ENCODE results near the gene CTNNBL1.

The CTNNBL1 gene

GRCh38 chr20:37901654-37902503 lies 208.0 kb downstream of the CTNNBL1 start:
- peak; percentile 11 to 28 for DNase-seq (ENCODE audit: low read depth in 1 of 2, low spot score in 1 of 2)
- Histone ChIP-seq H3K27ac (replicated peaks) (no peak overlapping the region), H3K27me3 (ENCODE audit: insufficient read depth, poor library complexity, severe bottlenecking) (peaks cover 18% of the 10 kb centered on the region), H3K4me3 (replicated peaks; ENCODE audit: insufficient read depth, low read length) (no peak overlapping the region)
- TF ChIP-seq GABPA (IDR thresholded peaks at IDR 0.05; ENCODE audit: low read depth) = no peak
- TF ChIP-seq, protein P1, sequence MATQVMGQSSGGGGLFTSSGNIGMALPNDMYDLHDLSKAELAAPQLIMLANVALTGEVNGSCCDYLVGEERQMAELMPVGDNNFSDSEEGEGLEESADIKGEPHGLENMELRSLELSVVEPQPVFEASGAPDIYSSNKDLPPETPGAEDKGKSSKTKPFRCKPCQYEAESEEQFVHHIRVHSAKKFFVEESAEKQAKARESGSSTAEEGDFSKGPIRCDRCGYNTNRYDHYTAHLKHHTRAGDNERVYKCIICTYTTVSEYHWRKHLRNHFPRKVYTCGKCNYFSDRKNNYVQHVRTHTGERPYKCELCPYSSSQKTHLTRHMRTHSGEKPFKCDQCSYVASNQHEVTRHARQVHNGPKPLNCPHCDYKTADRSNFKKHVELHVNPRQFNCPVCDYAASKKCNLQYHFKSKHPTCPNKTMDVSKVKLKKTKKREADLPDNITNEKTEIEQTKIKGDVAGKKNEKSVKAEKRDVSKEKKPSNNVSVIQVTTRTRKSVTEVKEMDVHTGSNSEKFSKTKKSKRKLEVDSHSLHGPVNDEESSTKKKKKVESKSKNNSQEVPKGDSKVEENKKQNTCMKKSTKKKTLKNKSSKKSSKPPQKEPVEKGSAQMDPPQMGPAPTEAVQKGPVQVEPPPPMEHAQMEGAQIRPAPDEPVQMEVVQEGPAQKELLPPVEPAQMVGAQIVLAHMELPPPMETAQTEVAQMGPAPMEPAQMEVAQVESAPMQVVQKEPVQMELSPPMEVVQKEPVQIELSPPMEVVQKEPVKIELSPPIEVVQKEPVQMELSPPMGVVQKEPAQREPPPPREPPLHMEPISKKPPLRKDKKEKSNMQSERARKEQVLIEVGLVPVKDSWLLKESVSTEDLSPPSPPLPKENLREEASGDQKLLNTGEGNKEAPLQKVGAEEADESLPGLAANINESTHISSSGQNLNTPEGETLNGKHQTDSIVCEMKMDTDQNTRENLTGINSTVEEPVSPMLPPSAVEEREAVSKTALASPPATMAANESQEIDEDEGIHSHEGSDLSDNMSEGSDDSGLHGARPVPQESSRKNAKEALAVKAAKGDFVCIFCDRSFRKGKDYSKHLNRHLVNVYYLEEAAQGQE (IDR thresholded peaks at IDR 0.05; ENCODE audit: insufficient replicate concordance, low read depth) = peak; percentile 88

- DNase-seq (ENCODE audit: low read depth in 1 of 2, low spot score in 1 of 2) = peak in 1 of 2 experiments; percentile 11
- TF ChIP-seq, protein P2, sequence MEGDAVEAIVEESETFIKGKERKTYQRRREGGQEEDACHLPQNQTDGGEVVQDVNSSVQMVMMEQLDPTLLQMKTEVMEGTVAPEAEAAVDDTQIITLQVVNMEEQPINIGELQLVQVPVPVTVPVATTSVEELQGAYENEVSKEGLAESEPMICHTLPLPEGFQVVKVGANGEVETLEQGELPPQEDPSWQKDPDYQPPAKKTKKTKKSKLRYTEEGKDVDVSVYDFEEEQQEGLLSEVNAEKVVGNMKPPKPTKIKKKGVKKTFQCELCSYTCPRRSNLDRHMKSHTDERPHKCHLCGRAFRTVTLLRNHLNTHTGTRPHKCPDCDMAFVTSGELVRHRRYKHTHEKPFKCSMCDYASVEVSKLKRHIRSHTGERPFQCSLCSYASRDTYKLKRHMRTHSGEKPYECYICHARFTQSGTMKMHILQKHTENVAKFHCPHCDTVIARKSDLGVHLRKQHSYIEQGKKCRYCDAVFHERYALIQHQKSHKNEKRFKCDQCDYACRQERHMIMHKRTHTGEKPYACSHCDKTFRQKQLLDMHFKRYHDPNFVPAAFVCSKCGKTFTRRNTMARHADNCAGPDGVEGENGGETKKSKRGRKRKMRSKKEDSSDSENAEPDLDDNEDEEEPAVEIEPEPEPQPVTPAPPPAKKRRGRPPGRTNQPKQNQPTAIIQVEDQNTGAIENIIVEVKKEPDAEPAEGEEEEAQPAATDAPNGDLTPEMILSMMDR (IDR thresholded peaks at IDR 0.05; ENCODE audit: insufficient read depth, low read length) = no peak
- TF ChIP-seq POLR2AphosphoS5 (IDR thresholded peaks at IDR 0.05; ENCODE audit: low read depth) (no peak), SPI1 (IDR thresholded peaks at IDR 0.05; ENCODE audit: borderline replicate concordance, low read depth) (no peak), GABPA (IDR thresholded peaks at IDR 0.05; ENCODE audit: low read depth) (no peak)
- TF ChIP-seq, protein P1 (IDR thresholded peaks at IDR 0.05; ENCODE audit: insufficient replicate concordance, low read depth) = no peak
- Histone ChIP-seq H3K4me3 (replicated peaks; ENCODE audit: insufficient read depth, low read length) (no peak within 1 kb of the TSS), H3K27me3 (ENCODE audit: insufficient read depth, poor library complexity, severe bottlenecking) (peaks cover 22% of the 10 kb centered on the region), H3K27ac (replicated peaks) (no peak within 1 kb of the TSS)
These were observed 208.9 kb downstream of the CTNNBL1 start, which contains the start of gene VSTM2L for GRCh38 chr20:37902504-37903313. TSS of gene VSTM2L (plus strand) at chr20:37903127. CDS start at chr20:37903351, 224 bp downstream.

GRCh38 chr20:37903317-37904007 lies 209.6 kb downstream of the CTNNBL1 start:
- DNase-seq (ENCODE audit: low read depth in 1 of 2, low spot score in 1 of 2) = no peak
- Histone ChIP-seq H3K27me3 (ENCODE audit: insufficient read depth, poor library complexity, severe bottlenecking) (peaks cover 25% of the 10 kb centered on the region), H3K27ac (replicated peaks) (no peak overlapping the region), H3K4me3 (replicated peaks; ENCODE audit: insufficient read depth, low read length) (no peak overlapping the region)
- TF ChIP-seq GABPA (IDR thresholded peaks at IDR 0.05; ENCODE audit: low read depth) (no peak), SPI1 (IDR thresholded peaks at IDR 0.05; ENCODE audit: borderline replicate concordance, low read depth) (no peak), POLR2AphosphoS5 (IDR thresholded peaks at IDR 0.05; ENCODE audit: low read depth) (no peak)
- TF ChIP-seq, protein P1 (IDR thresholded peaks at IDR 0.05; ENCODE audit: insufficient replicate concordance, low read depth) = no peak
- TF ChIP-seq, protein P2 (IDR thresholded peaks at IDR 0.05; ENCODE audit: insufficient read depth, low read length) = no peak
